ENCODE data around the gene PLCD3.

PLCD3 gene

DNA sequence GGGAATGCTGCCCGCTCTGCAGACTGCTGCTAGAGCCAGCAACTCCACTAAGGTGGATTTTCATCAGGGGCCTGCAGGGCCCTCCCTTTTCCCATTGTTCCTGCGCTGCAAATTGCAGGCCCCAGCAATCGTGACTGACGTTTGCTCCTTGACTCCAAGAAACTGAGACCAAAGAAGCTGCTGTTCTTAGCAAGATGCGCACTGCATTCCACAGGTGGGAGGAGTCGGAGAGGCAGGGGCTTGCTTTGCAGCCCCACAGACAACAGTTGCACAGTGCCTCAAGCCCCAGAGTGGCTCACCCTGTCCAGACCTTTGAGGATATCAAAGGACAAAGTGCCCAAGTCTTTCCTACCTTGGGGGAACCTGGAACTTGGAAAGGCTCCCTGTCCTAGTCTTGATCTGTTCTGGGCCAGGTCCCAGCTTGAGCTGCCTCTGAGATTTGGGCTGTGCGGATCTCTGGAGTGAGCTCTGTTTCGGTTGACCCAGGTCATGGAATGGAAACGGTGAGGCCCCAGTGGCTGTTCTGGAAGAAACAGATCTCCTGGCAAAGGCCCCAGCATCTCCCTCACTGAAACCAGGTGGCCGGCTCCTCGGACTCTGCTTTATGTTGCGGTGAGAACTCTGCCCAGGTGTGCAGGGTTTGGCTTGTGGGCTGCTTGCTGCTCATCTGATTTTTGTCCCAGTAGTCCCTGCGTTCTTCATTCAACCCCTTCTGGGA lies 24.9 kb downstream of the PLCD3 start:
- no peak for TF ChIP-seq CTCF (IDR thresholded peaks at IDR 0.05; ENCODE audit: control extremely low read depth, extremely low read depth, low read depth, missing control alignments)
- CTCF ChIA-PET: interaction anchor here (3.3 kb wide), 1 partner anchor 8 kb away, joined by 17 read pairs; no protein-coding TSS in a partner anchor

GRCh38 chr17:45106582-45106981 lies 25.7 kb downstream of the PLCD3 start:
- CTCF ChIA-PET: interaction anchor here (1.1 to 1.4 kb wide), 3 partner anchors 10 to 186 kb away, joined by 5 to 7 read pairs (median 5); partner anchors contain the start of gene ACBD4
- no peak for TF ChIP-seq CTCF (IDR thresholded peaks at IDR 0.05; ENCODE audit: control extremely low read depth, extremely low read depth, low read depth, missing control alignments)

More for the DNA sequence above, 24.9 kb downstream of the PLCD3 start:
- DNase-seq (ENCODE audit: extremely low spot score): no peak
- POLR2A ChIA-PET: interaction anchor here (2.1 kb wide), 1 partner anchor 41 kb away, joined by 5 read pairs; the partner anchor contains the start of gene HEXIM1

GRCh38 chr17:45106096-45106495 lies 26.2 kb downstream of the PLCD3 start:
- ChIA-PET CTCF (interaction anchor here (1.1 to 1.4 kb wide), 4 partner anchors 9 to 331 kb away, joined by 4 to 7 read pairs (median 5); partner anchors contain the start of gene ACBD4), POLR2A (no interaction called here)
- TF ChIP-seq CTCF (IDR thresholded peaks at IDR 0.05; ENCODE audit: control extremely low read depth, extremely low read depth, low read depth, missing control alignments): no peak

More at GRCh38 chr17:45106582-45106981, 25.7 kb downstream of the PLCD3 start:
- no peak for DNase-seq (ENCODE audit: extremely low spot score)
- POLR2A ChIA-PET: no interaction called here

GRCh38 chr17:45104907-45105624 lies 27.2 kb downstream of the PLCD3 start:
- DNase-seq (ENCODE audit: extremely low spot score): no peak
- POLR2A ChIA-PET: interaction anchor here (0.6 kb wide), 1 partner anchor 56 kb away, joined by 8 read pairs; no protein-coding TSS in a partner anchor
- TF ChIP-seq CTCF (IDR thresholded peaks at IDR 0.05; ENCODE audit: control extremely low read depth, extremely low read depth, low read depth, missing control alignments): peak; percentile 3
- CTCF ChIA-PET: interaction anchor here (1.1 to 6.9 kb wide), 6 partner anchors 8 to 330 kb away, joined by 4 to 87 read pairs (median 4); partner anchors contain the start of gene ACBD4

More at GRCh38 chr17:45106096-45106495, 26.2 kb downstream of the PLCD3 start:
- no peak for DNase-seq (ENCODE audit: extremely low spot score)

DNA sequence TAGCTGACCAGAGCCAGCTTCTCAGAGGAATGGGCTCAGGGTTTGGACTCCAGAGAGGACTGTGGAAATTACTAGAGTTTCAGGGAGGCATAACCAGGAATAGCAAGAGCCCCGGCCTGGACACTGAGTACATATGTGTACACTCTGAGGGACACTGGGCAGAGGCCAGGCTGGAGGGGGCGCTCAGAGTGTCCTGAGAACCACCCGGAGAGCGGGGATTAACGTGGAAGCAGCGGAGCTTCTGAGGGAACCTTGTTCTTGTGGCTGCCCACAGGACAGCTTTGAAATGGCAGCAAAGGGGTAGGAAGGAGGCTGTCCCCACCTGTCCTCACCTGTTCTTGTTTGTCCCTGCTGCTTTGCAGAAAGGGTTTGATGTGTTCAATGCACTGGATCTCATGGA lies 27.8 kb downstream of the PLCD3 start:
- POLR2A ChIA-PET: no interaction called here
- CTCF ChIA-PET: interaction anchor here (1.1 to 6.9 kb wide), 3 partner anchors 31 to 327 kb away, joined by 4 to 87 read pairs (median 4); partner anchors contain the start of gene ACBD4
- DNase-seq (ENCODE audit: extremely low spot score): no peak
- no peak for TF ChIP-seq CTCF (IDR thresholded peaks at IDR 0.05; ENCODE audit: control extremely low read depth, extremely low read depth, low read depth, missing control alignments)

GRCh38 chr17:45104029-45104428 lies 28.3 kb downstream of the PLCD3 start:
- CTCF ChIA-PET: interaction anchor here (1.0 to 6.9 kb wide), 4 partner anchors 8 to 327 kb away, joined by 4 to 87 read pairs (median 4); partner anchors contain the start of gene ACBD4
- TF ChIP-seq CTCF (IDR thresholded peaks at IDR 0.05; ENCODE audit: control extremely low read depth, extremely low read depth, low read depth, missing control alignments): no peak
- DNase-seq (ENCODE audit: extremely low spot score): no peak
- POLR2A ChIA-PET: no interaction called here

Data from GM10248 (cell line).